Forelimb muscle (tissue), 1 donor: ENCODE data around the gene RNF215. TPM values are rescaled to one million over a fixed set of nuclear protein-coding genes. Genes with fewer than 3 reads are reported as not detected.

Experiments used
- DNase-seq: peaks from one replicate; pipeline ENCODE4 v3.0.0-alpha.2; 2013; ENCODE audit warnings: low read depth
- polyA plus RNA-seq: library from polyadenylated mRNA; unstranded; fragments of 120-200 nt; gene quantifications from one replicate; pipeline ENCODE4 v1.2.1, GENCODE V29; 2013; ENCODE audit not compliant: insufficient read length

Gene RNF215
- polyA plus RNA-seq, 1 donor = 10.5 TPM

DNA sequence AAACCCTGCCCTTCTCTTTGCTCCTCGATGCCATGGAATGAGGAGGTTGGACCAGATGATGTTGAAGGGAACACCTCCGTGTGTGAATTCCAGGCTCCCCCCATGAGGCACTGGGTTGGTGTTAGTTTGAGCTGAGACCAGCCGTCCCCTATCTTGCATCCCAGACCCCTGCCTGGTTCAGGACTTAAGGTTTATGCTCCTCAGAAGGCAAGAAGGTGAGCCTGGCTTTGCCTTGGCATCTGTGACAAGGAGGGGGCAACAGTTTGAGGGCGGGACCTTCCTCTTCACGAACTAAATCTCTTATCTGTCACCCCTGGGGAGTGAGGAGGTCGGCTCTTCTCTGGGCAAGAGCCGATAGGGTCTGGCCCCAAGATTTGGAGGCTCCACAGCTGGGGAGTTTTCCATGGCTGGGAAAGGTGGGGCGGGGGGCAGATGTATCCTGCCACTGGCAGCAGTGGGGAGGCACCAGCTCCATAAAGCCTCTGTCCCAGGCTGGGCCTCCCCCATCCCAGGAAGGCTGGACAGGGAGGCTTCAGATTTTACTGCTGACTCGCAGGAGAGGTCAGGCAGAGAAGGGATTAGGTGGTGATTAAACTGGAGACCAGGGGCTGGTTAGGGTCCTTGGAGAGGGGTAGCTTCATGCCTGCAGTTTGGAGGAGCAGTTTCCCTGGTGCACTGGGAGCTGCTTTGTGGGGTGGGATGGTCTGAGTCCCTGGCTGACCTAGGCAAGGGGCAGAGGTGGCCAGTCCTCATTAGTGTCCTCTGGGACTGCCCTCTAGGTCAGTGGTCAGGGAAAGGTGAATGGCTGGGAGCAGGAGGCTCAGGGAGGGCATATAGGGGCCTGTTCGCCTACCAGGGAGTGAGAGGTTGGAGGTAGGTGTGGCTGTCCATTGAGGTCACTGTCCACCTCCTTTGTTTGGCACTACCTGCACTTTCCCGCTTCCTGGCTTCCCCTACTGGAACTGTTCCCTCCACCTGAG, 10.7 kb upstream of the RNF215 start:
- DNase-seq = no peak

- no peak for DNase-seq
Observed at GRCh38 chr22:30396871-30397655, 9.9 kb upstream of the RNF215 start, which contains the start of gene SEC14L2. TSS of gene SEC14L2 (plus strand) at chr22:30397018. CDS start at chr22:30397117, 99 bp downstream.

GRCh38 chr22:30393885-30394284, 6.7 kb upstream of the RNF215 start:
- no peak for DNase-seq

- DNase-seq = no peak
Observed at GRCh38 chr22:30393322-30393680, 6.1 kb upstream of the RNF215 start.

DNA sequence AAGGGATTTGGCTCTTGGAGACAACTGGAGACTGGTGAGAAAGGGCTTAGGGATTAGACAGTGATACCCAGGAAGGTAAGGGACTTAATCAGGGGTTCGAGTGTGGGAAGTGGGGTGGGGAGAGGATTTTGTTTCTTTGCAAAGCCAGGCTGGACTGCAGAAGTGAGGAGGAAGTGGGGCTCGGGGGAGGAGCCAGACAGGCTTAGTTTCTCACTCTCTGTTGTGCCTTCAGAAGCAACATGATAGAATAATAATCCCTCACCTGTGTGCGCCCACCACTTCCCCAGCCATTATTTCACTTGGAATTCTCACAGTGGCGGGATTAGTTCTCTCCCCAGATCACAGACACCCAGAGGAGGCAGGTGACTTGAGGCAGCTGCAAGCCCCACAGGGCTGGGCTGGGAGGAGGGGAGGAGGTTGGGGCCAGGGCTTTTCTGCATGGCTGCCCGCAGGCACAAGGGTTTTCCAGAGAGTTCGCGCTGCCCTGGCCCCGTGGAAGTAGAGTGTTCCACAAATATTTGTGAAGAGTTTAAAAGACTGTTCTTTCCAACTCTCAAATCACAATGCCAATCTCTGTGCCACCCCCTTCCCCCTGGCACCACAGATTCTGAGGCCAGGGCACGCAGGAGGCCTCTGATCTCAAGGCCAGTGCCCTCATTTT, 5.6 kb upstream of the RNF215 start:
- DNase-seq = no peak

GRCh38 chr22:30390974-30391691, 3.9 kb upstream of the RNF215 start:
- DNase-seq = no peak

GRCh38 chr22:30386608-30386959, 627 bp downstream of the RNF215 start:
- no peak for DNase-seq

GRCh38 chr22:30385942-30386341, 1.3 kb downstream of the RNF215 start:
- DNase-seq = no peak

GRCh38 chr22:30383061-30383460, 4.2 kb downstream of the RNF215 start:
- DNase-seq = no peak

- no peak for DNase-seq
Observed at GRCh38 chr22:30382340-30382739, 4.9 kb downstream of the RNF215 start.

DNA sequence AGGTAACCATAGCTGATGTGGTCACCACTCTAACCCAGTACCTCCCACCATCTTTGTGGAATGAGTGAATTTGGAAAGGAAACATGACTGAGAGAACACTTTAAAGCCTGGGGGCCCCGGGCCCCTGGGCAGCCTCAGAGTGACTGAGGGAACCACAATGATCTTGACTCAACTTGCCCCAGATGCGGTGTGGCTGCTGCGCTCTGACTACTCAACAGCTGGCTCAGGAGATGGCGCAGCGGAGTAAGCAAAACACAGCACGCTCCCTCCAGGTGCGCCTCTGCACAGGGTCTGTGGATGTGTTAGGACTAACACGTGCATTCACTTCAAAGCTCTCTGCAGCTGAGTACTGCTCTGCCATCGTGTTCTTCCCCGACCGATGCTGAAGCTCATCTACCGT, 5.9 kb downstream of the RNF215 start:
- no peak for DNase-seq

DNA sequence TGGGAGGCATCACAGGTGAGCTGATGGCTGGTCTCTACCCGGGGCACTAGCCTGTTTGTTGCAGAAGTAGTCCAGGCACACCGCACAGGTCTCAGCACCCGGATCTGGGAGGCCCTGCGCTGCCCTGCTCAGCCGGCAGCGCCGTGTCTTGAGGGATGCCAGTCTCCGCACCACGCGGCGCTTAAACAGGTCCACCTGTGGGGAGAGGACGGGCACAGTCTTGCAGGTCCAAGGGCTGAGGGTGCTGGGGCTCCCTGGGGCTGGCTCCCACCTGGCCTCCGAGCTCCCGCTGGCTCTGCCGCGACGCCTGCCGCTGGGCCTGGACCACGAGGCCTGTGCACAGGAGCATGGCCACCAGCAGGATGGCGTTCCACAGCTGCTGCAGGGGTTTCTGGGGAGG, 7.2 kb downstream of the RNF215 start:
- DNase-seq = no peak

GRCh38 chr22:30375312-30375849, 11.8 kb downstream of the RNF215 start:
- no peak for DNase-seq

DNA sequence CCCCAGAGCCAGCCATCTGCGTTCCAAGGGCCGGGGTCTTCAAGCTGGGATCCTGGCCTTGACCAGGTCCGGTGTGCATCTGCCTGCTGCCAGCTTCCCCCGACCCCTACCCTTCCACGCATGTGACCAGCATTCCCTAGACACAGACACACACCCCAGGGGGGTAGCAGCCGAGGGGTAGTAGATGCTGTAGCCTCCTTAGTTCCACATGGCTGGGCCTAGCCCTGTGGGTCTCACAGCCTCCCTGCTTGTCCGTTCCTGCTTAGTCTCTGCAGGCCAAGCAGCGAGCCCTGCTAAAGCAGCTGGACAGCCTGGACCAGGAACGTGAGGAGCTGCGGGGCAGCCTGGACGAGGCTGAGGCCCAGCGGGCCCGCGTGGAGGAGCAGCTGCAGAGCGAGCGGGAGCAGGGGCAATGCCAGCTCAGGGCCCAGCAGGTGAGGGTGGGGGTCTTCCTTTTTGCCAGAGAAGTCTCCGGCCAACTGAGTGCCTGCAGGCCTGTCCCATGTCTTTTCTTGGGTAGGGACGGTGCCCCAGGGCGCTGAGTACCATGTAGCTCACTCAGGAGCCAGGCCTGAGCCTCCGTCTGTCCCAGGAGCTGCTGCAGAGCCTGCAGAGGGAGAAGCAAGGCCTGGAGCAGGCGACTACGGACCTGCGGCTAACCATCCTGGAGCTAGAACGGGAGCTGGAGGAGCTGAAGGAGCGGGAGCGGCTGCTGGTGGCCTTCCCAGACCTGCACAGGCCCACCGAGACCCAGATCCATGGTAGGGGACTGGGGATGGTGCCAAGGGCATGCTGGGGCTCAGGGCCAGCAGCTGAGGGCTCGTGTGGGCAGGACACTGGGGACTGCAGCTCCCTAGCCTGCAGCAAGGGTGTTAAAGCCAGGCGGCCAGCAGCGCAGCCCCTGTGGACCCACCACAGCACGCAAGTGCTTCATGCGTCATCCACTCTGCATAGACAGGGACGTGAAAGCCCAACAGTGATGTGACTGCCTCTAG, 13.6 kb downstream of the RNF215 start:
- DNase-seq = no peak

DNA sequence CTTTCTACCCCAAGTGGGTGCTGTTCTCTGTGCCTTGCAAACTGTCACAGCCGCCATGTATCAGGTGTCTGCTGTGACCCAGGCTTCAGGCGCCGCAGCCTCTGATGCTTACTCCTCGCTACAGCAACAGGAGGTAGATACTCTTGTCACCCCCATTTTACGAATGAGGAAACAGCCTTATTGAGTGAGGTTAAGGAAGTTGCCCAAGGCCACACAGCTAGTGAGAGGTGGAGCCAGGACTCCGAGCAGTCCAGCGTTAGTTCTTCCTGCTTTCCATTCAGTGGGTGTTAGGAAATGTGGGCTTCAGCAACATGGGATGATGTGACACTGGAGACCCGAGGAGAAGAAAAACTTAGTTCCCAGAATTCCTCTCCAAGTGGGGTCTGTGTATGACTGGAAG, 14.3 kb downstream of the RNF215 start:
- no peak for DNase-seq

DNA sequence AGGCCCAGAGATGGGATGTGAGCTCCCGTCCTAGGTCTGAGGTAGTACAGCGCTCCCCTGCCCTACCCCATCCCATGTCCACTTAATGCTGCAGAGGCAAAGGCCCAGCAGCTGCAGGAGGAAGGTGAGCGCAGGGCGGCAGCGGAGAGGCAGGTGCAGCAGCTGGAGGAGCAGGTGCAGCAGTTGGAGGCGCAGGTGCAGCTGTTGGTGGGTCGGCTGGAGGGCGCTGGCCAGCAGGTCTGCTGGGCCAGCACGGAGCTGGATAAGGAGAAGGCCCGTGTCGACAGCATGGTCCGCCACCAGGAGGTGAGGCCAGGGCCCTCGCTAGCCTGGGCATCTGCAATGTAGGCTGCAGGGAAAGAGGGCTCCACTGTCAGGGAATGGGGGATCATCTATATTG, 15.2 kb downstream of the RNF215 start:
- no peak for DNase-seq

- DNase-seq = no peak
Observed at GRCh38 chr22:30371321-30371720, 15.9 kb downstream of the RNF215 start.

DNA sequence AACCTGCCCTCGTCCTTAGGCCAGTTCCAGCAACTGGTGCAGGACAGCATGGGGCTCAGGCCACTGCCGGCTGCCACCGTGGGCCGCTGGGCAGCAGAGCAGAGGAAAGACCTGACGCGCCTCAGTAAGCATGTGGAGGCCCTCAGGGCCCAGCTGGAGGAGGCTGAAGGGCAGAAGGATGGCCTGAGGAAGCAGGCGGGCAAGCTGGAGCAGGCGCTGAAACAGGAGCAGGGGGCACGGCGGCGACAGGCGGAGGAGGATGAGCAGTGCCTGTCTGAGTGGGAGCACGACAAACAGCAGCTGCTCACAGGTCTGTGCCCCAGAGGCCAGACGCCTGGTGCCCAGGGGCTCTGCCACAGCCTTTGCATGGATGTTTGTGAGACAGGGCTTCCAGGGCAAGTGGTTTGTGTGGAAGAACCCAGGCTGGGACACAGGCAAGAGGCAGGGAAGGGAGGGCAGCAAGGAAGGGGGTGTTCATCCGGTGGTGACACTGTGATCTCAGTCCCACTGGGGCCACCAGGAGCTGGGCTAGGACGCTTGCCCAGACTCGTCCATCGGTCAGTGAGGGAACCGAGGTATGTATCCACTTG, 16.5 kb downstream of the RNF215 start:
- DNase-seq = no peak

- DNase-seq = no peak
Observed at GRCh38 chr22:30368420-30368819, 18.8 kb downstream of the RNF215 start.

DNA sequence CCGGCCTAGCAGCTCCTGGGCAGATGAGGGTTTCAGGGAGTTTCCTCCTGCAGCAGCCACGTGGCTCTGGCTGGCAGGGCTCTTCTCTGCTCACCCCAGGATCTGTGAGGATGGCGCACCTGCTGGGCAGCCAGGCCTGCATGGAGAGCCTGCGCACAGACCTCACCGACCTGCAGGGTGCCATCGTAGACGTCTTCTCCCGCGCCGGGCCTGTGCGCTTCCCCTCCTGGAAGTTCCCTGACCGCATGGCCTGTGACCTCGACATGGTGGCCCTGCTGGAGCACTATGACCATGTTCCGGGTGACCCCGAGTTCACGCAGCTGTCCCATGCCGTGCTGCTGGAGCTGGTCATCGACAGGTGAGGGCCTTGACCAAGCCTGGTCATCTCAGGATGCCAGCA, 21.3 kb downstream of the RNF215 start:
- no peak for DNase-seq
